Stimulated activated CD4-positive, alpha-beta T cell treated with anti-CD3 and anti-CD28 coated beads, Interleukin-15, amount 100 ng/mL, for 1 hour (primary cell): ENCODE measurements around the gene F2RL2.

Source experiments
- DNase-seq, 2 donors: peaks; one replicate each; pipeline ENCODE4 v3.0.0-alpha.2; 2020; ENCODE audit warnings: low read depth in 1 of 2, low spot score in 1 of 2

The F2RL2 gene

GRCh38 chr5:76585783-76586217, 37.4 kb downstream of the F2RL2 start:
- no peak for DNase-seq

- DNase-seq, result no peak
These were observed 39.8 kb downstream of the F2RL2 start for GRCh38 chr5:76583163-76584047.

- no peak for DNase-seq
These were observed 40.7 kb downstream of the F2RL2 start for GRCh38 chr5:76582230-76583162.

- no peak for DNase-seq
These were observed 42.2 kb downstream of the F2RL2 start for GRCh38 chr5:76580981-76581380.

- DNase-seq, result no peak
These were observed 43.9 kb downstream of the F2RL2 start for GRCh38 chr5:76579166-76579937.

GRCh38 chr5:76576996-76577395, 46.2 kb downstream of the F2RL2 start:
- no peak for DNase-seq

- no peak for DNase-seq
These were observed 46.8 kb downstream of the F2RL2 start for GRCh38 chr5:76576450-76576849.

- DNase-seq, result no peak
These were observed 51.6 kb downstream of the F2RL2 start for GRCh38 chr5:76571559-76571958.

- no peak for DNase-seq
These were observed 53.0 kb downstream of the F2RL2 start for GRCh38 chr5:76570153-76570552.
